Tibial nerve (tissue), 4 donors: ENCODE measurements around the gene NR3C1.

Source experiments
- EP300 ChIP-seq, 2 donors: sonication (generic); formaldehyde crosslinking; IDR thresholded peaks; one replicate each; pipeline ENCODE4 v1.6.1; 2017; ENCODE audit warnings: antibody characterized with exemption in 2 of 2, mild to moderate bottlenecking in 1 of 2
- POLR2A ChIP-seq, 2 donors: fragments of 450-650 bp; IDR thresholded peaks; one replicate each; pipeline ENCODE4 v1.6.1; 2017; ENCODE audit warnings: antibody characterized with exemption in 2 of 2, mild to moderate bottlenecking in 2 of 2, moderate library complexity in 2 of 2
- TF ChIP-seq, protein P1 (sequence below), 5 experiments: fragments of 200-600 bp in 3 of 5; fragments of 450-650 bp in 2 of 5; sonication (generic) in 3 of 5; IDR thresholded peaks; one replicate each; pipeline ENCODE4 v1.5.1; 2016 to 2019; ENCODE audit warnings: antibody characterized with exemption in 5 of 5, mild to moderate bottlenecking in 3 of 5, moderate library complexity in 2 of 5

DNA sequence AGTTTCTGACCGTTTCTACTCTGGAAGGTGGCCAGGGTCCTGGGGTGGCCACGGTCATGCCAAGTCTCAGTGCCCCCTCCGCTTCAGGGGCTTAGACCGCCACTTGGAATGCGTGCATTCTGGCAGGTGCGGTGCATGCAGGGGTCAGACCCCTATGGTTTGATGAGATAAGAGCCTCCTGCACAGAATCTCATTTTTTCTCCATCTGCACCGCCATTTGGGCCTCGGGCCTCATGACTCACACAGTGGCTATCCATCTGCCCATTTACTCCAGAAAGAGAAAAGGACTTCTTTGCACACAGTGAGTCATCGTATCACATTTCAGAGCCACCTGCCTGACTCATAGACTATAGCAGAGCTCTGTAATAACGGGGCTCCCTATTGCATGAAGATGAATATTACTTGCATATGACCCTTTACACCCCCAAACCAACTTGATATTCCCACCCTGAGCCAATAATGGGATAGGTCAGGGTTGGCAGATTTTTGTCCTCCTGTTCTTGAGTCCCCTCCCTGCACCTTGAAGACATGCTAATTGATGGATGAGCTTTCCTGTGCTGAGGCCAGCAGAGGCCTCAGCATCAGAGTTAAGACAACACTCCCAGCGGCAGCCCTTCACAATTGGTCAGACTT, 157.4 kb downstream of the NR3C1 start:
- TF ChIP-seq, protein P1, sequence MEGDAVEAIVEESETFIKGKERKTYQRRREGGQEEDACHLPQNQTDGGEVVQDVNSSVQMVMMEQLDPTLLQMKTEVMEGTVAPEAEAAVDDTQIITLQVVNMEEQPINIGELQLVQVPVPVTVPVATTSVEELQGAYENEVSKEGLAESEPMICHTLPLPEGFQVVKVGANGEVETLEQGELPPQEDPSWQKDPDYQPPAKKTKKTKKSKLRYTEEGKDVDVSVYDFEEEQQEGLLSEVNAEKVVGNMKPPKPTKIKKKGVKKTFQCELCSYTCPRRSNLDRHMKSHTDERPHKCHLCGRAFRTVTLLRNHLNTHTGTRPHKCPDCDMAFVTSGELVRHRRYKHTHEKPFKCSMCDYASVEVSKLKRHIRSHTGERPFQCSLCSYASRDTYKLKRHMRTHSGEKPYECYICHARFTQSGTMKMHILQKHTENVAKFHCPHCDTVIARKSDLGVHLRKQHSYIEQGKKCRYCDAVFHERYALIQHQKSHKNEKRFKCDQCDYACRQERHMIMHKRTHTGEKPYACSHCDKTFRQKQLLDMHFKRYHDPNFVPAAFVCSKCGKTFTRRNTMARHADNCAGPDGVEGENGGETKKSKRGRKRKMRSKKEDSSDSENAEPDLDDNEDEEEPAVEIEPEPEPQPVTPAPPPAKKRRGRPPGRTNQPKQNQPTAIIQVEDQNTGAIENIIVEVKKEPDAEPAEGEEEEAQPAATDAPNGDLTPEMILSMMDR (IDR thresholded peaks at IDR 0.05): no peak
- no peak for TF ChIP-seq POLR2A (IDR thresholded peaks at IDR 0.05)
- TF ChIP-seq EP300 (IDR thresholded peaks at IDR 0.05): no peak
